HepG2 (cell line): Measurements from ENCODE around the gene LEMD2. TPM values are rescaled to one million over a fixed set of nuclear protein-coding genes. Genes with fewer than 3 reads are reported as not detected.

ENCODE experiments used
- ATAC-seq: fragments of 200-7000 bp; cut with Tn5 transposase; 3 replicates; pipeline ENCODE4 v1.9.1; 2020; ENCODE audit warnings: mild to moderate bottlenecking, moderate library complexity
- BruUV-seq: library from RNA; stranded (reverse); fragments of 400-500 nt; replicated peaks from 2 replicates; lab custom pipeline; 2021; lab: Mats Ljungman, UMichigan
- CTCF ChIA-PET: fragments of 300-600 bp; formaldehyde crosslinking; extraction: SDS; loops from one replicate; lab custom pipeline; 2021; ENCODE audit warnings: low total read pairs, inconsistent platforms, low intra/inter-chr PET ratio; lab: Yijun Ruan, JAX
- POLR2A ChIA-PET: fragments of 350-600 bp; sonication (Branson Sonifier 250); formaldehyde crosslinking; loops from one replicate; lab custom pipeline; 2020; ENCODE audit warnings: antibody characterized with exemption, inconsistent platforms; lab: Yijun Ruan, JAX
- DNase-seq: peaks from one replicate; pipeline ENCODE4 v3.0.0-alpha.2; 2015; ENCODE audit warnings: low spot score
- FAIRE-seq: peaks from 3 replicates; lab custom pipeline; 2011; peaks lifted over from hg19 to GRCh38; lab: Jason Lieb, UNC
- H2AFZ ChIP-seq: one replicate; pipeline ENCODE4 v1.6.1; 2011; ENCODE audit warnings: low read length, inconsistent platforms
- H3K27ac ChIP-seq: fragments of 300-600 bp; 3 replicates; pipeline ENCODE4 v1.8.0; 2011; ENCODE audit warnings: mixed run types, mild to moderate bottlenecking, mixed read lengths, low read length, inconsistent platforms; ENCODE audit not compliant: insufficient read depth; ENCODE audit errors: extremely low read length
- H3K27me3 ChIP-seq, 2 experiments: fragments of 200-600 bp in 1 of 2; 2 replicates in 1 of 2; 3 replicates in 1 of 2; pipeline versions ENCODE4 v1.6.0 to v1.8.0; 2011; ENCODE audit warnings: low read length in 2 of 2, mild to moderate bottlenecking in 2 of 2, moderate library complexity in 2 of 2, inconsistent platforms in 1 of 2; ENCODE audit not compliant: insufficient read depth in 2 of 2, control insufficient read depth in 1 of 2
- H3K36me3 ChIP-seq, 2 experiments: fragments of 200-600 bp in 1 of 2; replicated peaks in 1 of 2; 2 replicates in 1 of 2; 3 replicates in 1 of 2; pipeline versions ENCODE4 v1.5.1 to v1.8.0; 2011; ENCODE audit warnings: low read length in 2 of 2, inconsistent platforms in 1 of 2; ENCODE audit not compliant: insufficient read depth in 2 of 2, control insufficient read depth in 1 of 2
- H3K4me1 ChIP-seq: 2 replicates; pipeline ENCODE4 v1.5.1; 2012; ENCODE audit warnings: low read length, inconsistent platforms; ENCODE audit not compliant: insufficient read depth
- H3K4me2 ChIP-seq: 2 replicates; pipeline ENCODE4 v1.6.0; 2011; ENCODE audit warnings: low read depth, low read length, inconsistent platforms
- H3K4me3 ChIP-seq, 3 experiments: fragments of 200-600 bp in 1 of 3; sonication (generic), shearing (Covaris generic) in 1 of 3; replicated peaks in 1 of 3; 2 replicates each; pipeline ENCODE4 v1.5.1; 2011 to 2016; ENCODE audit warnings: low read length in 3 of 3, inconsistent platforms in 2 of 3, low read depth in 2 of 3, mild to moderate bottlenecking in 2 of 3, control low read depth in 1 of 3, mixed read lengths in 1 of 3; ENCODE audit not compliant: insufficient read depth in 1 of 3
- H3K79me2 ChIP-seq: one replicate; pipeline ENCODE4 v1.6.1; 2011; ENCODE audit warnings: low read length, inconsistent platforms; ENCODE audit not compliant: insufficient read depth
- H3K9ac ChIP-seq: 2 replicates; pipeline ENCODE4 v1.6.0; 2011; ENCODE audit warnings: mild to moderate bottlenecking, low read depth, low read length, inconsistent platforms; ENCODE audit not compliant: insufficient read depth
- H3K9me3 ChIP-seq: 2 replicates; pipeline ENCODE4 v1.5.1; 2012; ENCODE audit warnings: mild to moderate bottlenecking, low read length
- H4K20me1 ChIP-seq: 2 replicates; pipeline ENCODE4 v1.6.0; 2011; ENCODE audit warnings: inconsistent platforms, mild to moderate bottlenecking, low read length, moderate library complexity; ENCODE audit not compliant: insufficient read depth
- ATF1 ChIP-seq: IDR thresholded peaks from 2 replicates; pipeline ENCODE4 v1.6.1; 2016; ENCODE audit warnings: mild to moderate bottlenecking, control low read depth
- NPAS2 ChIP-seq: sonication (generic); formaldehyde crosslinking; IDR thresholded peaks from 2 replicates; pipeline ENCODE4 v1.8.0; 2022; ENCODE audit warnings: mild to moderate bottlenecking, missing genetic modification reagents, borderline replicate concordance
- PAXIP1 ChIP-seq: sonication (generic); formaldehyde crosslinking; conservative IDR thresholded peaks from 2 replicates; pipeline ENCODE4 v1.4.0; 2020; ENCODE audit warnings: mild to moderate bottlenecking, missing genetic modification reagents, moderate library complexity
- SMARCC2 ChIP-seq: fragments of 450-650 bp; IDR thresholded peaks from 2 replicates; pipeline ENCODE4 v1.6.1; 2017; ENCODE audit warnings: antibody characterized with exemption, mild to moderate bottlenecking
- YEATS4 ChIP-seq: sonication (generic); formaldehyde crosslinking; IDR thresholded peaks from 2 replicates; pipeline ENCODE4 v1.4.0; 2020; ENCODE audit warnings: missing genetic modification reagents, borderline replicate concordance
- ZBTB10 ChIP-seq: sonication (generic); formaldehyde crosslinking; IDR thresholded peaks from 2 replicates; pipeline ENCODE4 v1.4.0; 2020; ENCODE audit warnings: missing genetic modification reagents, borderline replicate concordance
- ZNF501 ChIP-seq: sonication (generic); formaldehyde crosslinking; IDR thresholded peaks from 2 replicates; pipeline ENCODE4 v1.5.1; 2020; ENCODE audit warnings: mild to moderate bottlenecking, moderate library complexity, missing genetic modification reagents
- ZNF564 ChIP-seq: sonication (generic); formaldehyde crosslinking; IDR thresholded peaks from 2 replicates; pipeline ENCODE4 v1.8.1; 2023; ENCODE audit warnings: mild to moderate bottlenecking, missing genetic modification reagents
- ZNF660 ChIP-seq: sonication (generic); formaldehyde crosslinking; IDR thresholded peaks from 2 replicates; pipeline ENCODE4 v1.5.1; 2020; ENCODE audit warnings: mild to moderate bottlenecking, low read depth, missing genetic modification reagents, borderline replicate concordance
- ZNF670 ChIP-seq: sonication (generic); formaldehyde crosslinking; IDR thresholded peaks from 2 replicates; pipeline ENCODE4 v1.8.0; 2022; ENCODE audit warnings: mild to moderate bottlenecking, missing genetic modification reagents, borderline replicate concordance
- WGBS: methylation state at CpG from one replicate; pipeline ENCODE4 v1.1.6; 2017; ENCODE audit warnings: low lambda C conversion rate; 5-methylcytosine and 5-hydroxymethylcytosine counted together
- in situ Hi-C: cut with HindIII; loops from 2 replicates; pipeline ENCODE4 v1.10.0; 2017; ENCODE audit warnings: low pct_unique_long_range_greater_than_20kb; ENCODE audit not compliant: extremely low pct_ligation_motif_present
- intact Hi-C: fragments of 100-400 bp; cut with micrococcal nuclease; formaldehyde crosslinking; loops from one replicate; pipeline ENCODE4 v1.10.0; 2022; ENCODE audit not compliant: unreplicated experiment
- polyA plus RNA-seq, 8 experiments: library from polyadenylated mRNA; depleted of rRNA in 3 of 8; stranded (reverse) in 7 of 8; unstranded in 1 of 8; fragments of >200 nt; fragmentation: Illumina TruSeq in 4 of 8; extraction: Trizol in 4 of 8; gene quantifications; 2 replicates each; pipeline versions ENCODE4 v1.2.1 to v1.2.3, GENCODE V29; 2011 to 2016; ENCODE audit warnings: low read depth in 4 of 8, missing spikeins in 1 of 8, mixed read lengths in 1 of 8; ENCODE audit not compliant: insufficient read depth in 1 of 8
- total RNA-seq, 5 experiments: library from RNA; depleted of rRNA; stranded (reverse); fragments of >200 nt; fragmentation: Illumina TruSeq; extraction: Trizol; gene quantifications; 2 replicates each; pipeline ENCODE4 v1.2.3, GENCODE V29; 2016; ENCODE audit warnings: low read depth in 1 of 5
- TF ChIP-seq, protein P1 (sequence below): sonication (generic); formaldehyde crosslinking; IDR thresholded peaks from 2 replicates; pipeline ENCODE4 v1.4.0; 2020; ENCODE audit warnings: missing genetic modification reagents
- TF ChIP-seq, protein P2 (sequence below): sonication (generic); formaldehyde crosslinking; IDR thresholded peaks from 2 replicates; pipeline ENCODE4 v1.5.0; 2020; ENCODE audit warnings: missing genetic modification reagents, mild to moderate bottlenecking, borderline replicate concordance

Gene LEMD2
- total and polyA plus RNA-seq, 2 of the 13 experiments (the other 11 are each of a cell fraction or from before 2014, with no cell fraction given) = 45.2 to 62.9 TPM

DNA sequence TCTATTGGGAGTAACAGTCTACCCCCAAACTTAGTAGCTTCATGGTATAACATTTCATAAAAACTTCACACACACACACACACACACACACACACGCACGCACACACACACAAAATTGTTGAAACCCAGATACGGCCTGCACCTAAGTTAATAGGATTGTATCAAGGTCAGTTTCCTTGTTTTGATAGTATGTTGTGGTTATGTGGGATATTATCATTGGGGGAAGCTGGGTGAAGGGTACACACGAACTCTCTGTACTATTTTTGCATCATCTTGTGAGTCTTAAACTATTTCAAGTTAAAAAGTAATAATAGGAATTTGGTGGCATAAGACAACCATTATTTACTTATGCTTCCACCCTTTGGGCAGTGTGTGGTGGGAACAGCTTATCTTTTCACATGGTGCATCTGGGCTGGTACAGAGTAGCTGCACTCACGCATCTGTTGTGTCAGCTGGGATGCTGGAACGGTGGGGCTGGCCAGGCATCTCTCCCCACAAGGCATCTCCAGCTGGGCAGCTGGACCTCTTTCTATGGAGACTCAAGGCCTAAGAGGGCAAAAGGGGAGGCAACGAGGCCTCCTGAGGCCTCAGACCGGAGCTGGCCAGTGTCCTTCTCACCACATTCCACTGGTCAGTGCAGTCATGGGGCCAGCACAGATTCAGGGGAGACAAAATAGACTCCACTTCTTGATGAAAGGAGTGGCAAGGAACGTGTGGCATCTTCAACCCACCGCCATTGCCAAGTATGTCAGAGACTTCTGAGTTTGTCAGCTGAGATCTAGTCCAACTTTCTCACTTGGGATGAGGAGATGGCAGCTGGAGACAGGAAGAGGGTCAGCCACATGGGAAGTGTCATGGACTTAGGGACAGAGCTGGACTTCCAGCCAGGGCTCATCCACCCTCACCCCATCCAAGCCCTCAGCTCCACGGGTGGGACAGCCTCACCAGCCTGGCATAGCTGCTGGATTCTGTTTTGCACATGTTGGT, 21.7 kb downstream of the LEMD2 start:
- CTCF ChIA-PET = no interaction called here
- WGBS = 20% methylated on average over 10 of the region's 11 CpGs
- Histone ChIP-seq H3K79me2 (no peaks in the 10 kb centered on the region), H4K20me1 (no peaks in the 10 kb centered on the region; the same call in 1 of the 2 replicates), H3K9ac (no peak overlapping the region), H3K27me3 (peaks cover 7 to 17% of the 10 kb centered on the region in 2 experiments; a peak in 3 of 5 replicates), H3K4me3 (no peak overlapping the region), H2AFZ (no peak overlapping the region), H3K9me3 (no peaks in the 10 kb centered on the region), H3K4me1 (peaks cover 11% of the 10 kb centered on the region), H3K4me2 (no peak overlapping the region), H3K27ac (no peak overlapping the region), H3K36me3 (0 out of 5 replicates have a peak, but pooled peaks cover 0 to under 1% of the 10 kb centered on the region in 2 experiments)
- BruUV-seq = no TSS peak
- FAIRE-seq (no peak), DNase-seq (no peak), ATAC-seq (no peak)
- intact Hi-C loops = no loop called here
- POLR2A ChIA-PET = interaction anchor here (0.7 to 1.0 kb wide), 2 partner anchors 16 to 56 kb away, joined by 3 read pairs; partner anchors contain the start of gene UQCC2
- in situ Hi-C loops = loop anchor here (10.0 kb wide), 1 partner anchor 388 kb away; no protein-coding TSS in a partner anchor
- TF ChIP-seq, protein P1, sequence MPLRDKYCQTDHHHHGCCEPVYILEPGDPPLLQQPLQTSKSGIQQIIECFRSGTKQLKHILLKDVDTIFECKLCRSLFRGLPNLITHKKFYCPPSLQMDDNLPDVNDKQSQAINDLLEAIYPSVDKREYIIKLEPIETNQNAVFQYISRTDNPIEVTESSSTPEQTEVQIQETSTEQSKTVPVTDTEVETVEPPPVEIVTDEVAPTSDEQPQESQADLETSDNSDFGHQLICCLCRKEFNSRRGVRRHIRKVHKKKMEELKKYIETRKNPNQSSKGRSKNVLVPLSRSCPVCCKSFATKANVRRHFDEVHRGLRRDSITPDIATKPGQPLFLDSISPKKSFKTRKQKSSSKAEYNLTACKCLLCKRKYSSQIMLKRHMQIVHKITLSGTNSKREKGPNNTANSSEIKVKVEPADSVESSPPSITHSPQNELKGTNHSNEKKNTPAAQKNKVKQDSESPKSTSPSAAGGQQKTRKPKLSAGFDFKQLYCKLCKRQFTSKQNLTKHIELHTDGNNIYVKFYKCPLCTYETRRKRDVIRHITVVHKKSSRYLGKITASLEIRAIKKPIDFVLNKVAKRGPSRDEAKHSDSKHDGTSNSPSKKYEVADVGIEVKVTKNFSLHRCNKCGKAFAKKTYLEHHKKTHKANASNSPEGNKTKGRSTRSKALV = no peak
- no peak for TF ChIP-seq ZNF564 (CRISPR knock-in tag)
- TF ChIP-seq NPAS2 (CRISPR knock-in tag) = no peak
- no peak for TF ChIP-seq ZBTB10 (CRISPR knock-in tag)
- TF ChIP-seq YEATS4 (CRISPR knock-in tag) = no peak
- TF ChIP-seq SMARCC2 = no peak
- no peak for TF ChIP-seq ZNF670 (CRISPR knock-in tag)
- TF ChIP-seq ZNF660 (CRISPR knock-in tag) = no peak
- TF ChIP-seq, protein P2, sequence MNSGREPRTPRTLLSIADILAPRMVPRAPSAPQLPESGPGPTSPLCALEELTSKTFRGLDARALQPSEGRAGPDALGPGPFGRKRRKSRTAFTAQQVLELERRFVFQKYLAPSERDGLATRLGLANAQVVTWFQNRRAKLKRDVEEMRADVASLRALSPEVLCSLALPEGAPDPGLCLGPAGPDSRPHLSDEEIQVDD (CRISPR knock-in tag) = no peak
- no peak for TF ChIP-seq PAXIP1 (CRISPR knock-in tag)
- TF ChIP-seq ZNF501 (CRISPR knock-in tag) = no peak
- no peak for TF ChIP-seq ATF1 (CRISPR knock-in tag)
